WTC11 (cell line): ENCODE measurements around the gene C16orf46. TPM values are rescaled to one million over a fixed set of nuclear protein-coding genes. Genes with fewer than 3 reads are reported as not detected.

Experiments
- ATAC-seq: fragments of 200-7000 bp; cut with Tn5 transposase; 2 replicates; pipeline ENCODE4 v1.10.0; 2021; ENCODE audit warnings: mild to moderate bottlenecking, moderate library complexity
- CTCF ChIA-PET: fragments of 300-600 bp; sonication (Branson Sonifier 250); formaldehyde crosslinking; loops from one replicate; lab custom pipeline; 2021; ENCODE audit warnings: antibody characterized with exemption; lab: Charles Lee
- POLR2A ChIA-PET: fragments of 350-600 bp; sonication (Branson Sonifier 250); formaldehyde crosslinking; loops from one replicate; lab custom pipeline; 2021; ENCODE audit warnings: antibody characterized with exemption; lab: Charles Lee
- DNase-seq: peaks from one replicate; pipeline ENCODE4 v3.0.0; 2021; ENCODE audit warnings: low spot score
- H3K27ac Mint-ChIP-seq: 2 replicates; pipeline ENCODE4 v1.8.0; 2021; ENCODE audit warnings: mixed read lengths
- H3K27me3 Mint-ChIP-seq: 2 replicates; pipeline ENCODE4 v1.8.0; 2021; ENCODE audit warnings: low read depth, mild to moderate bottlenecking, moderate library complexity, mixed read lengths
- H3K36me3 Mint-ChIP-seq: 2 replicates; pipeline ENCODE4 v1.8.0; 2021; ENCODE audit warnings: mixed read lengths
- H3K4me1 Mint-ChIP-seq: 2 replicates; pipeline ENCODE4 v1.8.0; 2022; ENCODE audit warnings: mixed read lengths
- H3K4me3 Mint-ChIP-seq: 2 replicates; pipeline ENCODE4 v1.8.0; 2021; ENCODE audit warnings: mild to moderate bottlenecking, moderate library complexity, mixed read lengths
- H3K9me3 Mint-ChIP-seq: 2 replicates; pipeline ENCODE4 v1.8.0; 2021; ENCODE audit warnings: mixed read lengths
- ATF1 ChIP-seq: sonication (generic); formaldehyde crosslinking; IDR thresholded peaks from 2 replicates; pipeline ENCODE4 v1.8.1; 2023; ENCODE audit warnings: mild to moderate bottlenecking, moderate library complexity, missing genetic modification reagents
- ATF6 ChIP-seq: sonication (generic); formaldehyde crosslinking; IDR thresholded peaks from 2 replicates; pipeline ENCODE4 v1.8.1; 2023; ENCODE audit warnings: mild to moderate bottlenecking, missing genetic modification reagents
- CBFB ChIP-seq: sonication (generic); formaldehyde crosslinking; IDR thresholded peaks from 2 replicates; pipeline ENCODE4 v1.8.1; 2022; ENCODE audit warnings: mild to moderate bottlenecking, low read depth, missing genetic modification reagents
- CREM ChIP-seq: sonication (generic); formaldehyde crosslinking; IDR thresholded peaks from 2 replicates; pipeline ENCODE4 v1.8.1; 2022; ENCODE audit warnings: mild to moderate bottlenecking, missing genetic modification reagents, moderate library complexity
- CTCF ChIP-seq: fragments of 200-600 bp; IDR thresholded peaks from 2 replicates; pipeline ENCODE4 v1.8.0; 2022; ENCODE audit warnings: antibody characterized with exemption
- E2F1 ChIP-seq: sonication (generic); formaldehyde crosslinking; IDR thresholded peaks from 2 replicates; pipeline ENCODE4 v1.8.0; 2022; ENCODE audit warnings: mild to moderate bottlenecking, missing genetic modification reagents
- E2F4 ChIP-seq: sonication (generic); formaldehyde crosslinking; IDR thresholded peaks from 2 replicates; pipeline ENCODE4 v1.8.1; 2022; ENCODE audit warnings: low read depth, mild to moderate bottlenecking, moderate library complexity, missing genetic modification reagents, borderline replicate concordance
- ELF4 ChIP-seq: sonication (generic); formaldehyde crosslinking; IDR thresholded peaks from 2 replicates; pipeline ENCODE4 v1.8.1; 2022; ENCODE audit warnings: low read depth, mild to moderate bottlenecking, moderate library complexity, missing genetic modification reagents
- FOXP1 ChIP-seq: sonication (generic); formaldehyde crosslinking; IDR thresholded peaks from 2 replicates; pipeline ENCODE4 v1.8.0; 2022; ENCODE audit warnings: missing genetic modification reagents, mild to moderate bottlenecking, moderate library complexity, borderline replicate concordance
- GABPB1 ChIP-seq: sonication (generic); formaldehyde crosslinking; IDR thresholded peaks from 2 replicates; pipeline ENCODE4 v1.8.1; 2023; ENCODE audit warnings: mild to moderate bottlenecking, missing genetic modification reagents
- GTF2I ChIP-seq: fragments of 250-450 bp; sonication (Bioruptor Pico); conservative IDR thresholded peaks from 2 replicates; pipeline ENCODE4 v1.4.0; 2021; ENCODE audit warnings: mild to moderate bottlenecking
- HMGXB4 ChIP-seq: sonication (generic); formaldehyde crosslinking; IDR thresholded peaks from 2 replicates; pipeline ENCODE4 v1.8.1; 2023; ENCODE audit warnings: mild to moderate bottlenecking, moderate library complexity, missing genetic modification reagents
- KAT7 ChIP-seq: sonication (generic); formaldehyde crosslinking; IDR thresholded peaks from 2 replicates; pipeline ENCODE4 v1.8.1; 2023; ENCODE audit warnings: missing genetic modification reagents, mild to moderate bottlenecking, borderline replicate concordance
- MXD4 ChIP-seq: fragments of 250-450 bp; sonication (Bioruptor Pico); IDR thresholded peaks from 2 replicates; pipeline ENCODE4 v1.8.0; 2021; ENCODE audit warnings: mild to moderate bottlenecking, moderate library complexity, borderline replicate concordance
- NR1H2 ChIP-seq: sonication (generic); formaldehyde crosslinking; IDR thresholded peaks from 2 replicates; pipeline ENCODE4 v1.9.0; 2021; ENCODE audit warnings: mild to moderate bottlenecking, moderate library complexity, missing genetic modification reagents
- NR3C1 ChIP-seq: sonication (generic); formaldehyde crosslinking; conservative IDR thresholded peaks from 2 replicates; pipeline ENCODE4 v1.8.1; 2023; ENCODE audit warnings: low read depth, mild to moderate bottlenecking, missing genetic modification reagents
- SMAD3 ChIP-seq: sonication (generic); formaldehyde crosslinking; IDR thresholded peaks from 2 replicates; pipeline ENCODE4 v1.8.0; 2022; ENCODE audit warnings: missing genetic modification reagents, mild to moderate bottlenecking, borderline replicate concordance
- SMAD4 ChIP-seq: sonication (generic); formaldehyde crosslinking; IDR thresholded peaks from 2 replicates; pipeline ENCODE4 v1.8.0; 2022; ENCODE audit warnings: mild to moderate bottlenecking, missing genetic modification reagents
- USF1 ChIP-seq: sonication (generic); formaldehyde crosslinking; IDR thresholded peaks from 2 replicates; pipeline ENCODE4 v1.8.0; 2022; ENCODE audit warnings: mild to moderate bottlenecking, missing genetic modification reagents
- USF2 ChIP-seq: sonication (generic); formaldehyde crosslinking; IDR thresholded peaks from 2 replicates; pipeline ENCODE4 v1.8.1; 2023; ENCODE audit warnings: mild to moderate bottlenecking, missing genetic modification reagents, moderate library complexity
- ZNF138 ChIP-seq: sonication (generic); formaldehyde crosslinking; conservative IDR thresholded peaks from 2 replicates; pipeline ENCODE4 v1.8.1; 2022; ENCODE audit warnings: mild to moderate bottlenecking, moderate library complexity, missing genetic modification reagents
- ZNF219 ChIP-seq: sonication (generic); formaldehyde crosslinking; IDR thresholded peaks from 2 replicates; pipeline ENCODE4 v1.8.0; 2023; ENCODE audit warnings: missing genetic modification reagents, mild to moderate bottlenecking, borderline replicate concordance
- ZNF423 ChIP-seq: fragments of 250-450 bp; sonication (Bioruptor Pico); IDR thresholded peaks from 2 replicates; pipeline ENCODE4 v2.1.2; 2022; ENCODE audit warnings: mild to moderate bottlenecking, moderate library complexity
- ZNF671 ChIP-seq: fragments of 250-450 bp; sonication (Bioruptor Pico); IDR thresholded peaks from 2 replicates; pipeline ENCODE4 v1.8.0; 2021; ENCODE audit warnings: mild to moderate bottlenecking
- total RNA-seq: library from RNA; stranded (reverse); gene quantifications from 3 replicates; pipeline ENCODE4 v1.2.3, GENCODE V29; 2021

C16orf46 gene
- total RNA-seq, 1 experiment from 2014 or later, result 1.2 TPM

GRCh38 chr16:81035398-81035974, 41.6 kb downstream of the C16orf46 start, which contains the start of gene ATMIN (continued):
- TF ChIP-seq HMGXB4 (CRISPR knock-in tag) (peak; percentile 72), CREM (0 out of 2 replicates have a peak, but pooled peaks have one; percentile 49), GABPB1 (CRISPR knock-in tag) (peak; percentile 34)

- Mint-ChIP-seq H3K27ac (no peak overlapping the region), H3K27me3 (no peaks in the 10 kb centered on the region), H3K9me3 (peaks cover 13% of the 10 kb centered on the region), H3K36me3 (peaks cover 54% of the 10 kb centered on the region)
- CTCF ChIA-PET, result no interaction called here
- no peak for ATAC-seq
- DNase-seq, result no peak
- TF ChIP-seq ATF1 (CRISPR knock-in tag), result no peak
- no peak for TF ChIP-seq SMAD4 (CRISPR knock-in tag)
- TF ChIP-seq CBFB (CRISPR knock-in tag), result no peak
- TF ChIP-seq ZNF138 (CRISPR knock-in tag), result no peak
- TF ChIP-seq ZNF219 (CRISPR knock-in tag), result no peak
- TF ChIP-seq GTF2I (CRISPR knock-in tag), result no peak
- TF ChIP-seq NR1H2 (CRISPR knock-in tag), result no peak
- no peak for TF ChIP-seq KAT7
- TF ChIP-seq ELF4 (CRISPR knock-in tag), result no peak
- TF ChIP-seq USF1 (CRISPR knock-in tag), result no peak
- no peak for TF ChIP-seq E2F1
- TF ChIP-seq, all 79 proteins: peak for 0
- no peak overlapping the region for H3K4me3 Mint-ChIP-seq
- POLR2A ChIA-PET, result no interaction called here
- H3K4me1 Mint-ChIP-seq, result no peaks in the 10 kb centered on the region
Measured at GRCh38 chr16:81029930-81030604, 47.0 kb downstream of the C16orf46 start.

- CTCF ChIA-PET, result interaction anchor here (0.8 kb wide), 1 partner anchor 9 kb away, joined by 3 read pairs; the partner anchor contains the start of gene ATMIN
- no peak overlapping the region for H3K4me3 Mint-ChIP-seq
- H3K9me3 Mint-ChIP-seq, result no peaks in the 10 kb centered on the region
- DNase-seq (no peak), ATAC-seq (no peak)
- POLR2A ChIA-PET, result no interaction called here
- H3K27me3 Mint-ChIP-seq, result no peaks in the 10 kb centered on the region
- H3K27ac Mint-ChIP-seq, result no peak overlapping the region
- H3K4me1 Mint-ChIP-seq, result no peaks in the 10 kb centered on the region
- peaks cover 62% of the 10 kb centered on the region for H3K36me3 Mint-ChIP-seq
- TF ChIP-seq USF2 (CRISPR knock-in tag), result no peak
- no peak for TF ChIP-seq NR3C1
- TF ChIP-seq NR1H2 (CRISPR knock-in tag), result no peak
- TF ChIP-seq ZNF423 (CRISPR knock-in tag), result no peak
- TF ChIP-seq ATF6, result no peak
- TF ChIP-seq MXD4, result no peak
- TF ChIP-seq E2F4 (CRISPR knock-in tag), result no peak
- no peak for TF ChIP-seq FOXP1 (CRISPR knock-in tag)
- no peak for TF ChIP-seq SMAD3 (CRISPR knock-in tag)
- no peak for TF ChIP-seq CTCF
- no peak for TF ChIP-seq ZNF671 (CRISPR knock-in tag)
- TF ChIP-seq SMAD4 (CRISPR knock-in tag), result no peak
Measured at GRCh38 chr16:81026429-81026828, 50.6 kb downstream of the C16orf46 start.
